Measurements from ENCODE around the gene CLCA1. TPM values are rescaled to one million over a fixed set of nuclear protein-coding genes. Genes with fewer than 3 reads are reported as not detected.
A peak's percentile ranks its signal among the peaks of the same experiment; 100 is the strongest.

The CLCA1 gene
- total and polyA plus RNA-seq, 7 donors, result 0.83 to 262 (median 192) TPM; not detected in 3

DNA sequence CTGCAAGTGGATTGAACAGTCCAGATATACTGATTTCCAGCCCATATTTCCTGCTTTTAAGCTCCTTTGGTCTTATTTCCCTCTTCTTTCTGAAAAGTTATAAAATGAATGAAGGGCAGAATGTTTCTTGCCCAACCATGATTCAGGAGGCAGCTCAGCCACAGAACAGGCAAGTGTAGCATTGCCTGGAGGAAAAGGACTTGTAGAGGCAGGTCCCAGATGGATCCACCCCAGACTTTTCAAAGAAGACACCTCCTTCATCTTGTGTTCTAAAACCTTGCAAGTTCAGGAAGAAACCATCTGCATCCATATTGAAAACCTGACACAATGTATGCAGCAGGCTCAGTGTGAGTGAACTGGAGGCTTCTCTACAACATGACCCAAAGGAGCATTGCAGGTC lies 44.9 kb upstream of the CLCA1 start, which contains the start of gene CLCA2:
Gene CLCA2, plus strand, starts transcription at position 299 of the 400 bp plus-strand sequence. Its CDS starts 77 bp downstream, at position 376.
- H3K27me3 ChIP-seq, result no peaks in the 10 kb centered on the region
- no peak within 1 kb of the TSS for H3K4me3 ChIP-seq
- intact Hi-C loops (cut with DNase I), result no loop called here
- no peak within 1 kb of the TSS for H3K27ac ChIP-seq
- TF ChIP-seq EP300 (IDR thresholded peaks at IDR 0.05) (no peak), POLR2AphosphoS5 (IDR thresholded peaks at IDR 0.05) (no peak), POLR2A (IDR thresholded peaks at IDR 0.05) (no peak)
- TF ChIP-seq, protein P1, sequence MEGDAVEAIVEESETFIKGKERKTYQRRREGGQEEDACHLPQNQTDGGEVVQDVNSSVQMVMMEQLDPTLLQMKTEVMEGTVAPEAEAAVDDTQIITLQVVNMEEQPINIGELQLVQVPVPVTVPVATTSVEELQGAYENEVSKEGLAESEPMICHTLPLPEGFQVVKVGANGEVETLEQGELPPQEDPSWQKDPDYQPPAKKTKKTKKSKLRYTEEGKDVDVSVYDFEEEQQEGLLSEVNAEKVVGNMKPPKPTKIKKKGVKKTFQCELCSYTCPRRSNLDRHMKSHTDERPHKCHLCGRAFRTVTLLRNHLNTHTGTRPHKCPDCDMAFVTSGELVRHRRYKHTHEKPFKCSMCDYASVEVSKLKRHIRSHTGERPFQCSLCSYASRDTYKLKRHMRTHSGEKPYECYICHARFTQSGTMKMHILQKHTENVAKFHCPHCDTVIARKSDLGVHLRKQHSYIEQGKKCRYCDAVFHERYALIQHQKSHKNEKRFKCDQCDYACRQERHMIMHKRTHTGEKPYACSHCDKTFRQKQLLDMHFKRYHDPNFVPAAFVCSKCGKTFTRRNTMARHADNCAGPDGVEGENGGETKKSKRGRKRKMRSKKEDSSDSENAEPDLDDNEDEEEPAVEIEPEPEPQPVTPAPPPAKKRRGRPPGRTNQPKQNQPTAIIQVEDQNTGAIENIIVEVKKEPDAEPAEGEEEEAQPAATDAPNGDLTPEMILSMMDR (IDR thresholded peaks at IDR 0.05), result no peak
- H3K4me1 ChIP-seq, result no peaks in the 10 kb centered on the region
- no peaks in the 10 kb centered on the region for H3K36me3 ChIP-seq
- DNase-seq, result no peak
- no peaks in the 10 kb centered on the region for H3K9me3 ChIP-seq

- Histone ChIP-seq H3K36me3 (no peaks in the 10 kb centered on the region), H3K27me3 (no peaks in the 10 kb centered on the region), H3K9me3 (no peaks in the 10 kb centered on the region), H3K4me3 (no peak overlapping the region), H3K4me1 (peaks cover 0 to 4% (median 0%) of the 10 kb centered on the region in 4 donors), H3K27ac (no peak overlapping the region)
- 71 to 89% methylated on average over 7 of the region's 7 CpGs for WGBS, 2 donors
- intact Hi-C loops (cut with DNase I), result no loop called here
- DNase-seq, result no peak
- TF ChIP-seq EP300 (IDR thresholded peaks at IDR 0.05) (no peak), POLR2AphosphoS5 (IDR thresholded peaks at IDR 0.05) (no peak), POLR2A (IDR thresholded peaks at IDR 0.05) (no peak)
- TF ChIP-seq, protein P1 (IDR thresholded peaks at IDR 0.05), result no peak
Observed at GRCh38 chr1:86429122-86429725, 39.5 kb upstream of the CLCA1 start.

DNA sequence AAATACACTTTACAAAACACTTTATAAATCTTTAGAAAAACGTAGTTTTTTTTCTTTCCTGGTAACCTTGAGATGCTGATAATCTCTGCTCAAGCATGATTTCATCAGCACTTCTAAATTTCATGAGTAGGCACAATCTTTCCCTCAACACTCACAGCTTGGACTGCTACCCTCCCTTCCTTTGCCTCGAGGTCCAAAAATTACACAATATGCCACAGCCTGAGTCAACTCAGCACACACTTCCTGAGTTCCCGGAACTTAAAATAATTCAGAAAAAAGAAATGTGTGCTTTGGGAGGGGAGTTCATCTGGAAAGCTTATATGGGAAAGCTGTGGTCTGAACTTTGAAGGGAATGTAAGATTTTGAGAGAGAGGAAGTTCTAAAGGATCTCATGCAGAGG lies 38.9 kb upstream of the CLCA1 start:
- H3K27ac ChIP-seq, result peak overlapping the region; percentile 32 to 56 (median 44)
- H3K27me3 ChIP-seq, result no peaks in the 10 kb centered on the region
- intact Hi-C loops (cut with DNase I), result no loop called here
- TF ChIP-seq EP300 (IDR thresholded peaks at IDR 0.05) (no peak), POLR2AphosphoS5 (IDR thresholded peaks at IDR 0.05) (peak in 3 of 4 donors; percentile 37 to 68 (median 40))
- no peaks in the 10 kb centered on the region for H3K36me3 ChIP-seq
- 3 to 6% methylated on average over 3 of the region's 3 CpGs for WGBS, 2 donors
- peak; percentile 76 for DNase-seq
- peaks cover 0 to 4% (median 0%) of the 10 kb centered on the region in 4 donors for H3K4me1 ChIP-seq
- no peaks in the 10 kb centered on the region for H3K9me3 ChIP-seq
- no peak overlapping the region for H3K4me3 ChIP-seq

DNA sequence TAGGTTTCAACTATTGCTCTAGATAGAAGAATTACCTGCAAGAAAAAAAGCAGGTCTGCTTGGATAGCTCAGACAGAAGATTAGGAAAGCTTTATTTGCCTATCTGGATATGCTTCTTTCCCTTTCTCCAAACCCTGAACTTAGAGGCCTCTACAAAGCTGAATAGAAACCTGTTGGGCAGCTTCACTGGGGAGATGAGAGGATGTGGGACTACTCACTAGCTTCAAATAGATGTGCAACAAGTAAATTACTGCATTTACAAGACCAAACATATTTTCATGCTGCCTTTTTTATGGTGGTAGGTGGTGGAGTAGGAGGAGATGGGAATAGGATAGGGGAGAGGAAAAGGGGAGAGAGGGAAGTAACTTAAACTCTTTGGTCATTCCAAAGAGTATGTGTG lies 38.4 kb upstream of the CLCA1 start:
- no peaks in the 10 kb centered on the region for H3K27me3 ChIP-seq
- H3K4me3 ChIP-seq, result no peak overlapping the region
- no peaks in the 10 kb centered on the region for H3K9me3 ChIP-seq
- peak overlapping the region; percentile 32 to 56 (median 44) for H3K27ac ChIP-seq
- H3K4me1 ChIP-seq, result peaks cover 0 to 4% (median 0%) of the 10 kb centered on the region in 4 donors
- no peaks in the 10 kb centered on the region for H3K36me3 ChIP-seq
- DNase-seq, result no peak
- intact Hi-C loops (cut with DNase I), result no loop called here
- TF ChIP-seq POLR2AphosphoS5 (IDR thresholded peaks at IDR 0.05) (no peak), EP300 (IDR thresholded peaks at IDR 0.05) (no peak), POLR2A (IDR thresholded peaks at IDR 0.05) (no peak)
- TF ChIP-seq, protein P1 (IDR thresholded peaks at IDR 0.05), result no peak

- TF ChIP-seq POLR2AphosphoS5 (IDR thresholded peaks at IDR 0.05) (no peak), POLR2A (IDR thresholded peaks at IDR 0.05) (no peak), EP300 (IDR thresholded peaks at IDR 0.05) (no peak)
- TF ChIP-seq, protein P1 (IDR thresholded peaks at IDR 0.05), result no peak
- Histone ChIP-seq H3K36me3 (no peaks in the 10 kb centered on the region), H3K4me1 (peaks cover 0 to 4% (median 0%) of the 10 kb centered on the region in 4 donors), H3K9me3 (no peaks in the 10 kb centered on the region), H3K27me3 (no peaks in the 10 kb centered on the region), H3K4me3 (no peak overlapping the region), H3K27ac (no peak overlapping the region)
- no peak for DNase-seq
- intact Hi-C loops (cut with DNase I), result no loop called here
Observed at GRCh38 chr1:86434059-86434458, 34.7 kb upstream of the CLCA1 start.

Data from sigmoid colon (tissue), 7 donors.